GM13976 (cell line): Measurements from ENCODE around the gene AIDA.
"Not testable (repeated sequence)": the region's sequence is repeated elsewhere in the genome, so short reads cannot be mapped to it uniquely, and the experiment has no call there.

Experiments used
- DNase-seq: peaks from one replicate; pipeline ENCODE4 v3.0.0; 2012; ENCODE audit warnings: low spot score
- in situ Hi-C: fragments of 300-500 bp; cut with MboI; formaldehyde crosslinking; loops from one replicate; pipeline ENCODE4 v1.12.0; 2022; ENCODE audit warnings: low sequenced_read_pairs, mixed read lengths, inconsistent platforms; ENCODE audit not compliant: unreplicated experiment
- TF ChIP-seq, protein P1 (sequence below): IDR thresholded peaks from 2 replicates; pipeline ENCODE4 v1.5.1; 2012; ENCODE audit warnings: borderline replicate concordance, mild to moderate bottlenecking; ENCODE audit not compliant: insufficient read depth; ENCODE audit errors: extremely low read depth, missing control alignments, control extremely low read depth

The AIDA gene

GRCh38 chr1:222750651-222751050, 38.4 kb upstream of the AIDA start:
- in situ Hi-C loops: no loop called here
- no peak for DNase-seq
- TF ChIP-seq, protein P1, sequence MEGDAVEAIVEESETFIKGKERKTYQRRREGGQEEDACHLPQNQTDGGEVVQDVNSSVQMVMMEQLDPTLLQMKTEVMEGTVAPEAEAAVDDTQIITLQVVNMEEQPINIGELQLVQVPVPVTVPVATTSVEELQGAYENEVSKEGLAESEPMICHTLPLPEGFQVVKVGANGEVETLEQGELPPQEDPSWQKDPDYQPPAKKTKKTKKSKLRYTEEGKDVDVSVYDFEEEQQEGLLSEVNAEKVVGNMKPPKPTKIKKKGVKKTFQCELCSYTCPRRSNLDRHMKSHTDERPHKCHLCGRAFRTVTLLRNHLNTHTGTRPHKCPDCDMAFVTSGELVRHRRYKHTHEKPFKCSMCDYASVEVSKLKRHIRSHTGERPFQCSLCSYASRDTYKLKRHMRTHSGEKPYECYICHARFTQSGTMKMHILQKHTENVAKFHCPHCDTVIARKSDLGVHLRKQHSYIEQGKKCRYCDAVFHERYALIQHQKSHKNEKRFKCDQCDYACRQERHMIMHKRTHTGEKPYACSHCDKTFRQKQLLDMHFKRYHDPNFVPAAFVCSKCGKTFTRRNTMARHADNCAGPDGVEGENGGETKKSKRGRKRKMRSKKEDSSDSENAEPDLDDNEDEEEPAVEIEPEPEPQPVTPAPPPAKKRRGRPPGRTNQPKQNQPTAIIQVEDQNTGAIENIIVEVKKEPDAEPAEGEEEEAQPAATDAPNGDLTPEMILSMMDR: no peak

DNA sequence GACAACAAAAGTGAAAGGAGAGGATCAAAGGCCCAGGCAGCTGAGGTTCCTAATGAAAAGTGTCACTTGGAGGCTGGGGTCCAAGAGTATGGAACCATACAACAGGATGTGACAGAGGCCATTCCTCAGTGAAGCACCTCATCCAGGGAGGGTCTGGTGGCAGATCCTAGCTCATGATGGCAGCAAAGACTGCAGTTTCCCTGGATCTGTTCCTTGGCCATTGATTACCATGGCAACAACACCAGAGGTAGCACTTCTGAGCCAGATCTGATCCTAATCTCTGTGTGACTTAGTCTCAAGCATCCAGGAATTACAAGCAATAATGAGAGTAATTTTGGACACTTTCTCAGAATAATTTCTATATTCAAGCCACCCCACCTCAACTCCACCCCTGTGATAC, 37.6 kb upstream of the AIDA start:
- in situ Hi-C loops: no loop called here
- TF ChIP-seq, protein P1: no peak
- no peak for DNase-seq

DNA sequence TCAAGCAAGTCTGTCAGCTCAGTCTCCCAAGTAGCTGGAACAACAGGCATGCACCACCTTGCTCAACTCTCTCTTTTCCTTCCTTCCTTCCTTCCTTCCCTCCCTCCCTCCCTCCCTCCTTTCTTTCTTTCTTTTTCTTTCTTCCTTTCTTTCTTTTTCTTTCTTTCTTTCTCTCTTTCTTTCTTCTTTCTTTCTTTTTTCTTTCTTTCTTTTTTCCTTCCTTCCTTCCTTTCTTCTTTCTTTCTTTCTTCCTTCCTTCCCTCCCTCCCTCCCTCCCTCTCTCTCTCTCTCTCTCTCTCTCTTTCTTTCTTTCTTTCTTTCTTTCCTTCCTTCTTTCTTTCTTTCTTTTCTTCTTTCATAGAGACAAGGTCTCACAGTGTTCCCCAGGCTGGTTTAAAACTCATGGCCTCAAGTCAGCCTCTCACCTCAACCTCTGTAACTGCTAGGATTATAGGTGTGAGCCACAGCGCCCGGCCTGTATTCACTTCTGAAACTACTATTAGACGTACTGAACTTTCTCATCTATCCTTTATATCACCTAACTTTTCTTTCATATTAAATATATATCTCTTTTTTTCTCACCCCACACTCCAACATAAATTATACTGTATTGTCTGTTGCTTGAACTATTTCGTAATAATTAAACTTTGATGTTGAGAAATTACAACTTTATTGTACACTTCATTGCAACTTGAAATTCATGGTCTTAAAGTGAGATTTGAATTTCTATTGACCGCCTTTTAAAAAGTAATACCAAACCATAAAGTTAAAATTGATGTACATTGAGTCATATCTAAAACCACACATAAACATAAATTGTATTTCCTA, 29.6 kb upstream of the AIDA start:
- in situ Hi-C loops, DNase-seq: not testable (repeated sequence)

DNA sequence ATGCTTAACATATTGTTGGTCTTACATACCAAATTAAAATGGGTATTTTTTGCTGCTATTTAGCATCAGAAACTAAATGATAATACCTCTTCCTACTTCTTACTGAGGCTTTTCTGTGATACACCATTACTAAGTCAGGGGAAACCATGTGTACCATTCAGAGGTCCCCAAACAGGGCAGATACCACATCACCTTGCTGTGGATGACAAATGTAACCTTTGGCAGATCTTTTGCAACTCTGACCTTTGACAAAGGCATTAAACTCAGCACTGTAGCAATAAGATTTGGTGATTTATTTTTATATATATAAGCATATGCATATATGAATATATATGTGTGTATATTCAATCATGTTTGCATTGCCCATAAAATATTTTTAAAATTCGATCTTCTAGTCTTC, 27.6 kb upstream of the AIDA start:
- in situ Hi-C loops: no loop called here
- TF ChIP-seq, protein P1: no peak
- DNase-seq: no peak

DNA sequence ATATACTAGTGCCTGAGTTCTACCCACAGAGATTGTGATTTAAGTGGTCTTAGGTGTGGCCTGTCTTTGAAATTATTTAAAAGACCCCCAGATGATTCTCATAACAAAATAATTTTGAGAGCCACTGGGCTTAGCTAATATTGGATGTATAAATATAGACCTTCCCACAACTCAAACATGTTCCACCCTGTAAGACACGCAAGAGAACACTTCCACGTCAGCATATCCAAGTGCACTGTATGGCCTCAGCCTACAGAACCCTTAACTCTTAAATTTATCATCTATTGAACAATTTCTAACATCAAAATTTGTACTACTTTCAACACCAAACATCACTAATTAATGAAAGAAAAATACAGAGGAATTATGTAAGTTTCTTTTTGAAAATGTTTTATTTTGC, 27.2 kb upstream of the AIDA start:
- in situ Hi-C loops: no loop called here
- TF ChIP-seq, protein P1: no peak
- DNase-seq: no peak

DNA sequence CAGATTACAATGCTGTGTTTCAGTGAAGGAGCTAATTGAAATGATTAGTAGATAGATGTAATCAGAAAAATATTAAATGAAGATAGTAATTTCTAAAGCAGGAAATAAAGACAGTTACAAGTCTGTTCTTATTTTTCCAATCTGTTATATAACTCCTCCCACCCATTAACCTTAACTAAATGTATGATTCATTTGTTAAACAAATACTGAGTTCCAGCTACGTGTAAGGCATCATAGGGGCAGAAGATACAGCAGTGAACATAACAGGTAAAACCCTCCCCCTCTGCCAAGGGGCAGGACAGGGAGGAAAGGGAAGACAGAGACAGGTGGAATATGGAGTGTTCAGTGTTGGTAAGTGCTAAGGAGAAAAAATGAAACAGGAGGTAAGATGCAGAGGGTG, 24.7 kb upstream of the AIDA start, which contains the start of gene FAM177B:
Gene FAM177B (plus strand): TSS at position 231 of the 400 bp plus-strand sequence. CDS start 9,344 bp downstream, outside the sequence.
- DNase-seq: no peak
- in situ Hi-C loops: no loop called here
- TF ChIP-seq, protein P1: no peak

GRCh38 chr1:222736470-222736869, 24.2 kb upstream of the AIDA start:
- TF ChIP-seq, protein P1: no peak
- no peak for DNase-seq
- in situ Hi-C loops: no loop called here
